Subcutaneous abdominal adipose tissue (tissue), 5 donors: ENCODE data around the gene NEDD4L.

ENCODE experiments used
- H3K27ac ChIP-seq: one replicate; pipeline ENCODE4 v1.7.0; 2013; ENCODE audit warnings: low read depth, mild to moderate bottlenecking, inconsistent platforms, low read length, moderate library complexity
- H3K27me3 ChIP-seq, 5 donors: one replicate each; pipeline ENCODE4 v1.7.0; 2013; ENCODE audit warnings: low read length in 5 of 5, inconsistent platforms in 1 of 5; ENCODE audit not compliant: control insufficient read depth in 5 of 5, insufficient read depth in 4 of 5
- H3K36me3 ChIP-seq, 5 donors: one replicate each; pipeline ENCODE4 v1.7.0; 2013; ENCODE audit warnings: low read length in 5 of 5; ENCODE audit not compliant: control insufficient read depth in 5 of 5, insufficient read depth in 5 of 5
- H3K4me1 ChIP-seq, 5 donors: one replicate each; pipeline ENCODE4 v1.7.0; 2013; ENCODE audit warnings: low read length in 5 of 5, mild to moderate bottlenecking in 3 of 5, moderate library complexity in 1 of 5; ENCODE audit not compliant: control insufficient read depth in 5 of 5, insufficient read depth in 5 of 5
- H3K4me3 ChIP-seq, 5 donors: one replicate each; pipeline ENCODE4 v1.7.0; 2013; ENCODE audit warnings: low read length in 5 of 5, low read depth in 1 of 5
- H3K9ac ChIP-seq, 5 donors: one replicate each; pipeline ENCODE4 v1.7.0; 2013; ENCODE audit warnings: low read length in 5 of 5, mild to moderate bottlenecking in 4 of 5, moderate library complexity in 3 of 5
- H3K9me3 ChIP-seq, 5 donors: one replicate each; pipeline ENCODE4 v1.7.0; 2013; ENCODE audit warnings: low read length in 5 of 5; ENCODE audit not compliant: control insufficient read depth in 5 of 5
- donor health status: healthy.
- donor health status: healthy.
- donor health status: healthy.
- donor health status: healthy.
- donor health status: healthy.

NEDD4L gene

GRCh38 chr18:58026395-58026794 lies 17.6 kb upstream of the NEDD4L start:
- Histone ChIP-seq H3K4me1 (no peaks in the 10 kb centered on the region), H3K9ac (no peak overlapping the region), H3K36me3 (no peaks in the 10 kb centered on the region), H3K4me3 (no peak overlapping the region), H3K27me3 (peaks cover 4 to 8% (median 5%) of the 10 kb centered on the region in 5 donors), H3K27ac (no peak overlapping the region), H3K9me3 (no peaks in the 10 kb centered on the region)

DNA sequence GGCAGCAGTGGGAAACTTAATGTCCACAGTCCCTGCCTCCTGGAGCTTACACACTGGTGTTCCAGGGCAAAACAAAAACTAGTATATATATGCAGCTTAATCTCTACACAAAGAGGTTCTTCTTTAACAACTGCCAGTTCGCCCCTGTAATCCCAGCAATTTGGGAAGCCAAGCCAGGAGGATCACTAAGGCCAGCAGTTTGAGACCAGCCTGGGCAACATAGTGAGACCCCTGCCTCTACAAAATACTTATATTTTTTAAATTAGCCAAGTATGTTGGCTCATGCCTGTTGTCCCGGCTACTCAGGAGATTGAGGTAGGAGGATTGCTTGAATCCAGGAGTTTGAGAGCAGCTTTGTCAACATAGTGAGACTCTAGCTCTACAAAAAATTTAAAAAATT lies 17.2 kb upstream of the NEDD4L start:
- no peaks in the 10 kb centered on the region for H3K4me1 ChIP-seq
- no peaks in the 10 kb centered on the region for H3K36me3 ChIP-seq
- H3K9ac ChIP-seq, result no peak overlapping the region
- no peak overlapping the region for H3K27ac ChIP-seq
- no peaks in the 10 kb centered on the region for H3K9me3 ChIP-seq
- no peak overlapping the region for H3K4me3 ChIP-seq
- peaks cover 4 to 8% (median 5%) of the 10 kb centered on the region in 5 donors for H3K27me3 ChIP-seq

GRCh38 chr18:58027341-58027740 lies 16.7 kb upstream of the NEDD4L start:
- no peaks in the 10 kb centered on the region for H3K4me1 ChIP-seq
- peaks cover 4 to 8% (median 5%) of the 10 kb centered on the region in 5 donors for H3K27me3 ChIP-seq
- H3K9ac ChIP-seq, result no peak overlapping the region
- H3K9me3 ChIP-seq, result no peaks in the 10 kb centered on the region
- no peaks in the 10 kb centered on the region for H3K36me3 ChIP-seq
- H3K27ac ChIP-seq, result no peak overlapping the region
- H3K4me3 ChIP-seq, result no peak overlapping the region

GRCh38 chr18:58028109-58028784 lies 15.8 kb upstream of the NEDD4L start:
- Histone ChIP-seq H3K4me1 (no peaks in the 10 kb centered on the region), H3K4me3 (no peak overlapping the region), H3K27me3 (peaks cover 5 to 8% (median 6%) of the 10 kb centered on the region in 5 donors), H3K9me3 (no peaks in the 10 kb centered on the region), H3K27ac (no peak overlapping the region), H3K9ac (no peak overlapping the region), H3K36me3 (no peaks in the 10 kb centered on the region)

DNA sequence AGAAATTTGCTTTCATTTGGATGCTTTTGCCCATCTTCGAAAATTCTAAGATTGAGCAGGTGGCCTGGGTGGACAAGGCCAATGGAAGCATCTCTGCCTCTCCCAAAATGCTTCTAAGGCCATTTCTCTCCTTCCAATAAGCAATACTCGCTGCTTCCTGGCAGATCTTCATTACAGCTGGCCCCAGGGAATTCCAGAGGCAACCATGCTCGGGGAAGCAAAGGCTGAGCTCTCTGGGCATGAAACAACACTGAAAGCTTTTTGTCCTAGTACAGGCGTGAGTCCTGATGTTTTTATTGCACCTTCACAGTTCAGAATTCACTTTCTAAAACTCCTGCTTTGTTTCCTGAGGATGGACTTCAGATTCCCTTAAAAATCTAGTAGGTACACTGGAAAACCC lies 11.8 kb upstream of the NEDD4L start:
- no peak overlapping the region for H3K4me3 ChIP-seq
- H3K27me3 ChIP-seq, result peaks cover 5 to 8% (median 7%) of the 10 kb centered on the region in 5 donors
- H3K36me3 ChIP-seq, result no peaks in the 10 kb centered on the region
- H3K27ac ChIP-seq, result no peak overlapping the region
- H3K9ac ChIP-seq, result no peak overlapping the region
- H3K4me1 ChIP-seq, result no peaks in the 10 kb centered on the region
- no peaks in the 10 kb centered on the region for H3K9me3 ChIP-seq

- Histone ChIP-seq H3K4me3 (no peak overlapping the region), H3K4me1 (no peaks in the 10 kb centered on the region), H3K36me3 (no peaks in the 10 kb centered on the region), H3K27ac (no peak overlapping the region), H3K9me3 (no peaks in the 10 kb centered on the region), H3K9ac (no peak overlapping the region), H3K27me3 (peaks cover under 1 to 8% (median 5%) of the 10 kb centered on the region in 5 donors)
These were observed 10.8 kb upstream of the NEDD4L start for GRCh38 chr18:58033216-58033615.

DNA sequence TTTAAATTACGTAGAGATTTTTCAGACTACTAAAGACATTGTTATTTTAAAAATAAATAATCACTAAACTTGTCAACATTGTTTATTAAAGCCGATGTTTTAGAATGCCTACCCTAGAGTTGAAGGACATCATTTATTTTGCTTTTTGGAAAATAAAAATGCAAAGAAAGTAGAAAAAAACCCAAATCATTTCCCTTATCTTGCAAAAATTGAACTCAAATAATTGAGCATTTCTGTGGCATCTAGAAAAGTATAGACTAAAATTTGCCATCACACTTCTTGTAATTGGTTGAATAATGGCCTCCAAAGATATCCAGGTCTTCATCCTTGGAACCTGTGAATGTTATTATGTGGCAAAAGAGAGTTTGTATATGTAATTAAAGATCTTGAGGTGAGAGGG lies 9.7 kb upstream of the NEDD4L start:
- Histone ChIP-seq H3K4me1 (no peaks in the 10 kb centered on the region), H3K9ac (no peak overlapping the region), H3K27ac (no peak overlapping the region), H3K9me3 (no peaks in the 10 kb centered on the region), H3K27me3 (peaks cover 0 to 8% (median 5%) of the 10 kb centered on the region in 5 donors), H3K4me3 (no peak overlapping the region), H3K36me3 (no peaks in the 10 kb centered on the region)

DNA sequence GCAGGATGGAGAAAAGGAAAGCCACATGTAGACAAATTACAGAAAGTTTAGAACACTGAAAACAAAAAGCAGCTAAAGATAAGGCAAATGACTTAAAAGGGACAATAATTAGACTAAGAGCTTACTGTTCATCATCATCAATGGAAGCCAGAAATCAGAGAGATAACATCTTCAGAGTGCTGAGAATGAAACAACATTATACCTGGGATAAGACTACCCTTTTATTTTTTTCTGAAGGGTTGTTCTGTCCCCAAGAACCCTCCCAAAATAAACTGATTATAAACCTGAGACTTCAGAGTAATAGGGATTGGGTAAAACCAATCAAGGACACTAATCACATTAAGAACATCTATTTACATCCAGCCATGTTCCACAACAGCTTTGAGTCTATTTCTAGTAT lies 6.9 kb upstream of the NEDD4L start:
- H3K27me3 ChIP-seq, result peaks cover 0 to 4% (median 0%) of the 10 kb centered on the region in 5 donors
- no peak overlapping the region for H3K27ac ChIP-seq
- no peaks in the 10 kb centered on the region for H3K9me3 ChIP-seq
- H3K36me3 ChIP-seq, result no peaks in the 10 kb centered on the region
- H3K4me3 ChIP-seq, result no peak overlapping the region
- no peak overlapping the region for H3K9ac ChIP-seq
- no peaks in the 10 kb centered on the region for H3K4me1 ChIP-seq

DNA sequence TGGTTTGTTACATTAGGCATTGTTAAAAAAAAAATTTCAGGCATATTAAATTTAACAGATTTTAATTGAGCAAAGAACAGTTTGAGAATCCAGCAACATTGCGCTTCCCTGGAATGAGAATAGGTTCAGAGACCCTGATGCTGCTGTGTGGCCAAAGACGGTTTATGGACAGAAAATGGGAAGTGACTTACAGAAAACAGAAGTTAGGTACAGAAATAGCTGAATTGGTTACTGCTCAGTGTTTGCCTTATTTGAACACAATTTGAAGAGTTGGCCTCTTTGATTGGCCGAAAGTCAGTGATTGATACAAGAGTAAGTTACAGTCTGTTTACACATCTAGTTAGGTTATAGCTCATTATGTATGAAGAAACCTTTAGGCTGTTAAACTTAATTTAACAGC lies 6.0 kb upstream of the NEDD4L start:
- peaks cover 0 to 2% (median 0%) of the 10 kb centered on the region in 5 donors for H3K27me3 ChIP-seq

GRCh38 chr18:58041633-58042032 lies 2.4 kb upstream of the NEDD4L start:
- no peak overlapping the region for H3K27ac ChIP-seq
- no peaks in the 10 kb centered on the region for H3K27me3 ChIP-seq
- no peak overlapping the region for H3K4me3 ChIP-seq
- H3K9me3 ChIP-seq, result no peaks in the 10 kb centered on the region
- H3K36me3 ChIP-seq, result no peaks in the 10 kb centered on the region
- H3K4me1 ChIP-seq, result peaks cover 0 to 31% (median 22%) of the 10 kb centered on the region in 5 donors
- no peak overlapping the region for H3K9ac ChIP-seq

More for the DNA sequence above, 6.0 kb upstream of the NEDD4L start:
- H3K36me3 ChIP-seq, result no peaks in the 10 kb centered on the region
- no peak overlapping the region for H3K27ac ChIP-seq
- H3K4me3 ChIP-seq, result no peak overlapping the region
- no peak overlapping the region for H3K9ac ChIP-seq
- peaks cover 0 to 4% (median 3%) of the 10 kb centered on the region in 5 donors for H3K4me1 ChIP-seq
- no peaks in the 10 kb centered on the region for H3K9me3 ChIP-seq
